Spinal cord (tissue), 4 donors: ENCODE data around the gene SLC12A1. TPM values are rescaled to one million over a fixed set of nuclear protein-coding genes. Genes with fewer than 3 reads are reported as not detected.

Experiments used
- polyA plus RNA-seq, 2 donors: library from polyadenylated mRNA; unstranded; fragments of 120-200 nt; gene quantifications; one replicate each; pipeline ENCODE4 v1.2.1, GENCODE V29; 2013; ENCODE audit not compliant: insufficient read length in 2 of 2
- small RNA-seq: library from RNA; depleted of rRNA; stranded (forward); fragments of <200 nt; gene quantifications from one replicate; pipeline ENCODE3, GENCODE V24; 2014; ENCODE audit warnings: low replicate concordance
- total RNA-seq, 2 donors: library from RNA; depleted of rRNA in 1 of 2; stranded (reverse); fragments of 120-200 nt in 1 of 2; fragments of >200 nt in 1 of 2; gene quantifications; one replicate each; pipeline versions ENCODE4 v1.2.3 to v1.2.4, GENCODE V29; 2013 to 2014

The SLC12A1 gene
- total and polyA plus RNA-seq, 4 donors: 1.9 to 5.6 (median 3.6) TPM

Small RNA genes lying within 50 kb of the gene (small RNA-seq; reads per million reads assigned to genes)
- not detected for gene RF00019

Other genes starting within 250 kb of the SLC12A1 start
- gene SLC24A5, start 85.3 kb upstream of the SLC12A1 start, total RNA-seq: 1 to 10 TPM; 1.2 to 2.3 TPM
- gene SLC24A5, start 85.3 kb upstream of the SLC12A1 start, polyA plus RNA-seq: 1 to 10 TPM in 1 of 2 donors, under 1 TPM in 1; 0.84 to 1.9 TPM
- gene MYEF2, start 28.0 kb upstream of the SLC12A1 start, total RNA-seq: 10 to 100 TPM; 38.0 to 73.0 TPM
- 100 to 1,000 TPM; 124 to 148 TPM for gene MYEF2, start 28.0 kb upstream of the SLC12A1 start, polyA plus RNA-seq
- gene CTXN2, start 14.6 kb upstream of the SLC12A1 start, total RNA-seq: 1 to 10 TPM in 1 of 2 donors, under 1 TPM in 1; 0.77 to 2.0 TPM
- 1 to 10 TPM; 1.1 TPM for gene CTXN2, start 14.6 kb upstream of the SLC12A1 start, polyA plus RNA-seq
- gene DUT, start 125.1 kb downstream of the SLC12A1 start, total RNA-seq: 100 to 1,000 TPM in 1 of 2 donors, 10 to 100 TPM in 1; 62.7 to 133 TPM
- 100 to 1,000 TPM; 158 to 165 TPM for gene DUT, start 125.1 kb downstream of the SLC12A1 start, polyA plus RNA-seq